B cell (primary cell): Measurements from ENCODE around the gene OXSR1.

ENCODE experiments used
- CTCF ChIP-seq: fragments of 200-600 bp; IDR thresholded peaks from one replicate; pipeline ENCODE4 v1.8.0; 2022; ENCODE audit warnings: antibody characterized with exemption, mild to moderate bottlenecking
- EZH2 ChIP-seq: IDR thresholded peaks from 2 replicates; pipeline ENCODE4 v1.6.1; 2012; ENCODE audit warnings: borderline replicate concordance, low read depth, mild to moderate bottlenecking, moderate library complexity, low read length; ENCODE audit not compliant: insufficient read depth, poor library complexity, severe bottlenecking

- TF ChIP-seq CTCF (no peak), EZH2 (no peak)
Measured at GRCh38 chr3:38210141-38210757, 44.9 kb downstream of the OXSR1 start.
